ENCODE data around the gene HPSE2. TPM values are rescaled to one million over a fixed set of nuclear protein-coding genes. Genes with fewer than 3 reads are reported as not detected.
"Not testable (repeated sequence)": the region's sequence is repeated elsewhere in the genome, so short reads cannot be mapped to it uniquely, and the experiment has no call there.

HPSE2 gene
- total RNA-seq, 1 experiment from 2014 or later: not detected

DNA sequence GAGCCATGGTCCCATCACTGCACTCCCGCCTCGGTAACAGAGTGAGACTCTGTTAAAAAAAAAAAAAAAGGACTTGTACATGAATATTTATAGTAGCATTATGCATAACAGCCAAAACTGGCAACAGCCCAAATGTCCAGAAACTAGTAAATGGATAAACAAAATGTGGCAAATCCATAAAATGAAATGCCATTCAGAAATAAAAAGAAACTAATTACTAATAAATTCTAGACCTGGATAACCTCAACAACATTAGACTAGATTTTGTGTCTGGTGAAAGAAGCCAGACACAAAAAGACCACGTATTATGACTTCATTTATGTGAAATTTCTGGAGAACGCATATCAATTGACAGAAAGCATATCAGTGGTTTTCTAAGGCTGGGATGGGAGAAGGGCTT lies 74.5 kb downstream of the HPSE2 start:
- no peaks in the 10 kb centered on the region for H3K9me3 Mint-ChIP-seq (ENCODE audit: unreplicated experiment)
- Histone ChIP-seq H3K4me1 (no peaks in the 10 kb centered on the region), H3K27me3 (replicated peaks; ENCODE audit: control insufficient read depth, insufficient read depth, low read length) (no peaks in the 10 kb centered on the region), H3K36me3 (ENCODE audit: control insufficient read depth, insufficient read depth, low read length) (no peaks in the 10 kb centered on the region), H3K9me3 (no peaks in the 10 kb centered on the region), H3K4me3 (ENCODE audit: low read depth, low read length) (no peak overlapping the region)
- ChIA-PET CTCF (no interaction called here), POLR2A (no interaction called here)
- H3K36me3 Mint-ChIP-seq (ENCODE audit: insufficient read depth, unreplicated experiment): no peaks in the 10 kb centered on the region
- no peak overlapping the region for H3K4me3 Mint-ChIP-seq (ENCODE audit: unreplicated experiment)
- TF ChIP-seq, protein P1, sequence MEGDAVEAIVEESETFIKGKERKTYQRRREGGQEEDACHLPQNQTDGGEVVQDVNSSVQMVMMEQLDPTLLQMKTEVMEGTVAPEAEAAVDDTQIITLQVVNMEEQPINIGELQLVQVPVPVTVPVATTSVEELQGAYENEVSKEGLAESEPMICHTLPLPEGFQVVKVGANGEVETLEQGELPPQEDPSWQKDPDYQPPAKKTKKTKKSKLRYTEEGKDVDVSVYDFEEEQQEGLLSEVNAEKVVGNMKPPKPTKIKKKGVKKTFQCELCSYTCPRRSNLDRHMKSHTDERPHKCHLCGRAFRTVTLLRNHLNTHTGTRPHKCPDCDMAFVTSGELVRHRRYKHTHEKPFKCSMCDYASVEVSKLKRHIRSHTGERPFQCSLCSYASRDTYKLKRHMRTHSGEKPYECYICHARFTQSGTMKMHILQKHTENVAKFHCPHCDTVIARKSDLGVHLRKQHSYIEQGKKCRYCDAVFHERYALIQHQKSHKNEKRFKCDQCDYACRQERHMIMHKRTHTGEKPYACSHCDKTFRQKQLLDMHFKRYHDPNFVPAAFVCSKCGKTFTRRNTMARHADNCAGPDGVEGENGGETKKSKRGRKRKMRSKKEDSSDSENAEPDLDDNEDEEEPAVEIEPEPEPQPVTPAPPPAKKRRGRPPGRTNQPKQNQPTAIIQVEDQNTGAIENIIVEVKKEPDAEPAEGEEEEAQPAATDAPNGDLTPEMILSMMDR (IDR thresholded peaks at IDR 0.05; ENCODE audit: insufficient read depth in 1 of 2, low read depth in 1 of 2, low read length in 1 of 2, severe bottlenecking in 1 of 2, unreplicated experiment in 1 of 2): no peak
- no peak for DNase-seq
- no peak overlapping the region for H3K27ac Mint-ChIP-seq (ENCODE audit: unreplicated experiment)
- no TSS peak for BruUV-seq (replicated peaks)
- no peaks in the 10 kb centered on the region for H3K4me1 Mint-ChIP-seq (ENCODE audit: low read depth, unreplicated experiment)
- no peaks in the 10 kb centered on the region for H3K27me3 Mint-ChIP-seq (ENCODE audit: insufficient read depth, unreplicated experiment)
- intact Hi-C loops (cut with micrococcal nuclease; ENCODE audit: unreplicated experiment): no loop called here

DNA sequence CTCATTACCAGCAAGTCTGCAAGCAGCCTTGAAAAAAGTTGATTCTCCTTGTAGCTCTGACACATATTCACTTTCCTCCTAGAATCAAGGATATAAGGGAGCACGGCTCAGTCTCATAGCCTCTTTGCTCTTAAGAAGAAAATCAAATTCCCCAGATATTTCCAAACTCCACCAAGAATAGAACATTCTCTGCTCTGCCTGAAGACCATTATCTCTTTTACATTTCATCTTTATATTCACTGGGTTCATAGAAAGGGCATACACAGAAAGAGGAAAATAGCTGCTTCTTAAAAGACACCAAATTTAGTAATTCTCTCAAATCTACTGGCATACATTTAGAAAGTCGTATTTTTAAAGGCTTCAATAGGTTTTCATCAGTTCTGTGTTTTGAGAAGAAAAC lies 92.0 kb downstream of the HPSE2 start:
- H3K4me1 Mint-ChIP-seq (ENCODE audit: low read depth, unreplicated experiment): no peaks in the 10 kb centered on the region

DNA sequence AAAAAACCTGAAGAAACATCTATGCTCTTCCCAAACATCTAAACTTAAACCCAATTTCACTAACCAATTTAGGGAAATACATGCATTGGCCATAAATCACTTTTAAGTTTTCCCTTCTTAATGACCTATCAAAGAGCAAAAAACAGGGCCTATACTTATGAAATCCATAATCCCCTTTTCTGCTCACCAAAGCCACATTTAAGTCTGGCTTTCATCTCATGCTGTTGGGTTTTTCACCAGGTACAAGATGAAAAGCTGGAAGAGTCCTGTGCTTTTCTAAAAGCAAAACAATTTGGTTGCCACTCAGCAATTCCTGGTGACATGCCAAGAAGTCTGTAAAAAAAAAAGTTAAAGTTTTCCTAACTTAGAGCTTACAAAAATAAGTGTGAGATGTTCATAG lies 92.6 kb downstream of the HPSE2 start:
- H3K4me1 Mint-ChIP-seq (ENCODE audit: low read depth, unreplicated experiment): no peaks in the 10 kb centered on the region
- no peaks in the 10 kb centered on the region for H3K27me3 ChIP-seq (replicated peaks; ENCODE audit: control insufficient read depth, insufficient read depth, low read length)
- no peaks in the 10 kb centered on the region for H3K9me3 ChIP-seq
- H3K9me3 Mint-ChIP-seq (ENCODE audit: unreplicated experiment): no peaks in the 10 kb centered on the region
- peaks cover 12% of the 10 kb centered on the region for H3K27me3 Mint-ChIP-seq (ENCODE audit: insufficient read depth, unreplicated experiment)
- CTCF ChIA-PET: no interaction called here
- intact Hi-C loops (cut with micrococcal nuclease; ENCODE audit: unreplicated experiment): no loop called here
- TF ChIP-seq, protein P1 (IDR thresholded peaks at IDR 0.05; ENCODE audit: insufficient read depth in 1 of 2, low read depth in 1 of 2, low read length in 1 of 2, severe bottlenecking in 1 of 2, unreplicated experiment in 1 of 2): no peak
- H3K4me1 ChIP-seq: no peaks in the 10 kb centered on the region
- H3K36me3 Mint-ChIP-seq (ENCODE audit: insufficient read depth, unreplicated experiment): no peaks in the 10 kb centered on the region
- no TSS peak for BruUV-seq (replicated peaks)
- POLR2A ChIA-PET: no interaction called here
- H3K36me3 ChIP-seq (ENCODE audit: control insufficient read depth, insufficient read depth, low read length): no peaks in the 10 kb centered on the region
- no peak for DNase-seq
- H3K27ac Mint-ChIP-seq (ENCODE audit: unreplicated experiment): no peak overlapping the region
- no peak overlapping the region for H3K4me3 Mint-ChIP-seq (ENCODE audit: unreplicated experiment)
- H3K4me3 ChIP-seq (ENCODE audit: low read depth, low read length): no peak overlapping the region

More for the DNA sequence above, 92.0 kb downstream of the HPSE2 start:
- H3K4me3 ChIP-seq (ENCODE audit: low read depth, low read length): no peak overlapping the region
- intact Hi-C loops (cut with micrococcal nuclease; ENCODE audit: unreplicated experiment): no loop called here
- CTCF ChIA-PET: no interaction called here
- no peaks in the 10 kb centered on the region for H3K9me3 Mint-ChIP-seq (ENCODE audit: unreplicated experiment)
- H3K36me3 Mint-ChIP-seq (ENCODE audit: insufficient read depth, unreplicated experiment): no peaks in the 10 kb centered on the region
- TF ChIP-seq, protein P1 (IDR thresholded peaks at IDR 0.05; ENCODE audit: insufficient read depth in 1 of 2, low read depth in 1 of 2, low read length in 1 of 2, severe bottlenecking in 1 of 2, unreplicated experiment in 1 of 2): no peak
- no peaks in the 10 kb centered on the region for H3K9me3 ChIP-seq
- no TSS peak for BruUV-seq (replicated peaks)
- no peak overlapping the region for H3K27ac Mint-ChIP-seq (ENCODE audit: unreplicated experiment)
- H3K36me3 ChIP-seq (ENCODE audit: control insufficient read depth, insufficient read depth, low read length): no peaks in the 10 kb centered on the region
- no peaks in the 10 kb centered on the region for H3K27me3 ChIP-seq (replicated peaks; ENCODE audit: control insufficient read depth, insufficient read depth, low read length)
- DNase-seq: no peak
- no peak overlapping the region for H3K4me3 Mint-ChIP-seq (ENCODE audit: unreplicated experiment)
- POLR2A ChIA-PET: no interaction called here
- H3K27me3 Mint-ChIP-seq (ENCODE audit: insufficient read depth, unreplicated experiment): peaks cover 12% of the 10 kb centered on the region
- no peaks in the 10 kb centered on the region for H3K4me1 ChIP-seq

DNA sequence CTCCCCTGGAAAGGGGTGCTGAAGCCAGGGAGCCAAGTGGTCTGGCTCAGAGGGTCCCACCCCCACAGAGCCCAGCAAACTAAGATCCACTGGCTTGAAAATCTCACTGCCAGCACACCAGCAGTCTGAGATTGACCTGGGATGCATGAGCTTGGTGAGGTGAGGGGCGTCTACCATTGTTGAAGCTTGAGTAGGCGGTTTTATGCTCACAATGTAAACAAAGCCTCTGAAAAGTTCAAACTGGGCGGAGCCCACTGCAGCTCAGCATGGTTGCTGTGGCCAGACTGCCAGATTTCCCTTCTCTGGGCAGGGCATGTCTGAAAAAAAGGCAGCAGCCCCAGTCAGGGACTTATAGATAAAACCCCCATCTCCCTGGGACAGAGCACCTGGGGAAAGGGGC lies 102.8 kb downstream of the HPSE2 start:
- H3K36me3 Mint-ChIP-seq (ENCODE audit: insufficient read depth, unreplicated experiment); POLR2A ChIA-PET; H3K4me1 Mint-ChIP-seq (ENCODE audit: low read depth, unreplicated experiment); H3K9me3 Mint-ChIP-seq (ENCODE audit: unreplicated experiment); DNase-seq; H3K27ac Mint-ChIP-seq (ENCODE audit: unreplicated experiment); intact Hi-C loops (cut with micrococcal nuclease; ENCODE audit: unreplicated experiment); CTCF ChIA-PET; H3K4me3 Mint-ChIP-seq (ENCODE audit: unreplicated experiment); H3K4me3 ChIP-seq (ENCODE audit: low read depth, low read length); H3K27me3 Mint-ChIP-seq (ENCODE audit: insufficient read depth, unreplicated experiment); H3K9me3 ChIP-seq; BruUV-seq (replicated peaks); H3K36me3 ChIP-seq (ENCODE audit: control insufficient read depth, insufficient read depth, low read length); H3K4me1 ChIP-seq; H3K27me3 ChIP-seq (replicated peaks; ENCODE audit: control insufficient read depth, insufficient read depth, low read length): not testable (repeated sequence)

All from Caco-2 (cell line).